Measurements from ENCODE around the gene CELF2. TPM values are rescaled to one million over a fixed set of nuclear protein-coding genes. Genes with fewer than 3 reads are reported as not detected.

CELF2 gene
- total RNA-seq, 1 donor from 2014 or later: 89.2 TPM

- Mint-ChIP-seq H3K27me3 (no peaks in the 10 kb centered on the region), H3K4me1 (peaks cover 9% of the 10 kb centered on the region), H3K27ac (no peak overlapping the region), H3K9me3 (no peaks in the 10 kb centered on the region), H3K4me3 (no peak overlapping the region), H3K36me3 (ENCODE audit: low read depth) (no peaks in the 10 kb centered on the region)
- ChIA-PET POLR2A (interaction anchor here (0.6 to 2.2 kb wide), 2 partner anchors 129 to 156 kb away, joined by 3 to 6 read pairs; no protein-coding TSS in a partner anchor), CTCF (interaction anchor here (0.9 to 3.9 kb wide), 9 partner anchors 13 to 353 kb away, joined by 3 to 53 read pairs (median 5); no protein-coding TSS in a partner anchor)
- ATAC-seq (ENCODE audit: low read depth) (no peak), DNase-seq (no peak)
- TF ChIP-seq, protein P1, sequence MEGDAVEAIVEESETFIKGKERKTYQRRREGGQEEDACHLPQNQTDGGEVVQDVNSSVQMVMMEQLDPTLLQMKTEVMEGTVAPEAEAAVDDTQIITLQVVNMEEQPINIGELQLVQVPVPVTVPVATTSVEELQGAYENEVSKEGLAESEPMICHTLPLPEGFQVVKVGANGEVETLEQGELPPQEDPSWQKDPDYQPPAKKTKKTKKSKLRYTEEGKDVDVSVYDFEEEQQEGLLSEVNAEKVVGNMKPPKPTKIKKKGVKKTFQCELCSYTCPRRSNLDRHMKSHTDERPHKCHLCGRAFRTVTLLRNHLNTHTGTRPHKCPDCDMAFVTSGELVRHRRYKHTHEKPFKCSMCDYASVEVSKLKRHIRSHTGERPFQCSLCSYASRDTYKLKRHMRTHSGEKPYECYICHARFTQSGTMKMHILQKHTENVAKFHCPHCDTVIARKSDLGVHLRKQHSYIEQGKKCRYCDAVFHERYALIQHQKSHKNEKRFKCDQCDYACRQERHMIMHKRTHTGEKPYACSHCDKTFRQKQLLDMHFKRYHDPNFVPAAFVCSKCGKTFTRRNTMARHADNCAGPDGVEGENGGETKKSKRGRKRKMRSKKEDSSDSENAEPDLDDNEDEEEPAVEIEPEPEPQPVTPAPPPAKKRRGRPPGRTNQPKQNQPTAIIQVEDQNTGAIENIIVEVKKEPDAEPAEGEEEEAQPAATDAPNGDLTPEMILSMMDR (IDR thresholded peaks at IDR 0.05): no peak
- intact Hi-C loops (cut with micrococcal nuclease): loop anchor here (5.0 kb wide), 1 partner anchor 33 kb away; no protein-coding TSS in a partner anchor
Measured at GRCh38 chr10:11114269-11114668, 96.6 kb downstream of the CELF2 start.

GRCh38 chr10:11115337-11115736 is 97.7 kb downstream of the CELF2 start:
- Mint-ChIP-seq H3K27me3 (no peaks in the 10 kb centered on the region), H3K27ac (no peak overlapping the region), H3K36me3 (ENCODE audit: low read depth) (no peaks in the 10 kb centered on the region), H3K4me1 (peaks cover 9% of the 10 kb centered on the region), H3K9me3 (no peaks in the 10 kb centered on the region), H3K4me3 (no peak overlapping the region)
- TF ChIP-seq, protein P1 (IDR thresholded peaks at IDR 0.05): no peak
- no peak for DNase-seq
- ChIA-PET POLR2A (interaction anchor here (2.2 kb wide), 1 partner anchor 155 kb away, joined by 6 read pairs; no protein-coding TSS in a partner anchor), CTCF (interaction anchor here (1.0 kb wide), 1 partner anchor 155 kb away, joined by 3 read pairs; no protein-coding TSS in a partner anchor)
- intact Hi-C loops (cut with micrococcal nuclease): no loop called here
- ATAC-seq (ENCODE audit: low read depth): no peak

- intact Hi-C loops (cut with micrococcal nuclease): no loop called here
- peaks cover 9% of the 10 kb centered on the region for H3K4me1 Mint-ChIP-seq
- ATAC-seq (ENCODE audit: low read depth) (no peak), DNase-seq (no peak)
- CTCF ChIA-PET: interaction anchor here (1.1 kb wide), 1 partner anchor 49 kb away, joined by 4 read pairs; no protein-coding TSS in a partner anchor
- no peaks in the 10 kb centered on the region for H3K27me3 Mint-ChIP-seq
- POLR2A ChIA-PET: no interaction called here
- no peak overlapping the region for H3K4me3 Mint-ChIP-seq
- no peak overlapping the region for H3K27ac Mint-ChIP-seq
- no peaks in the 10 kb centered on the region for H3K36me3 Mint-ChIP-seq (ENCODE audit: low read depth)
- TF ChIP-seq, protein P1 (IDR thresholded peaks at IDR 0.05): no peak
- H3K9me3 Mint-ChIP-seq: no peaks in the 10 kb centered on the region
Measured at GRCh38 chr10:11116361-11116760, 98.7 kb downstream of the CELF2 start.

DNA sequence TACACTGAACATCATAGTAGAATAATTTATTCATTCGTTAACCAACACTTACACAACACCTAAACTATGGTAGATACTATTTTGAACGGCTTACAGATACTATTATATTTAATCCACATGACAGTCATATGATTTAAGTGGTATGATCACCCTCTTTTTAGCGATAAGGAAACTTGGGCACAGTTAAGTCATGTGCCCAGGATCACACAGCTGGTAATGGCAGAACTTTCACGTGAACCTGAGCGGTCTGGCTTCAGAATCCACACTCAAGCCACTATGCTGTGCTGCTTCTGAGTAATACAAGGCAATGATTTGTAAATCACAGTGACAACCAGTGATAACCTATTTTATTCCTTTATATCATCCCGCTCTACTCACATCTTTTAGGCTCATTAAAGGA is 99.1 kb downstream of the CELF2 start:
- Mint-ChIP-seq H3K9me3 (no peaks in the 10 kb centered on the region), H3K4me1 (peaks cover 9% of the 10 kb centered on the region), H3K4me3 (no peak overlapping the region), H3K27me3 (no peaks in the 10 kb centered on the region), H3K36me3 (ENCODE audit: low read depth) (no peaks in the 10 kb centered on the region), H3K27ac (no peak overlapping the region)
- ChIA-PET POLR2A (no interaction called here), CTCF (interaction anchor here (1.1 kb wide), 1 partner anchor 49 kb away, joined by 4 read pairs; no protein-coding TSS in a partner anchor)
- DNase-seq (no peak), ATAC-seq (ENCODE audit: low read depth) (no peak)
- intact Hi-C loops (cut with micrococcal nuclease): no loop called here
- TF ChIP-seq, protein P1 (IDR thresholded peaks at IDR 0.05): no peak

DNA sequence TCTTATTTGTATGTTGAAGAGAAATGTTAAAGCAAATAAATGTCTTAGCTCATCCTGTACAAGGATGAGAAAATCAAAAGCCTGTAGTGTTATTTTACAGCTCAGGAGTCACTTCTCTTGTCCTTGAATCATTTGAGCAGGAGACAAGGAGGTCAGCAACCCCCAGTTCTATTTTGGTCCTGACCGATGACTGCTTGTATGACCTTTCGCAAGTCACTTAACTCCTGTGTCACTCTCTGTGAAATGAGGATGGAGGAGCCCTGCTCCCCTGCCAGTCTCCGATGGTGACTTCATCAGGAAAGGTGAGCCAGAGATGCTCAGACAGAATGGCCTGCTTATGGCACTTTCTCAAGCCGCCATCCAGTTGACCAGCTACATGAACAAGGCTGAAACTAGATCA is 101.0 kb downstream of the CELF2 start:
- Mint-ChIP-seq H3K27ac (no peak overlapping the region), H3K4me3 (no peak overlapping the region), H3K36me3 (ENCODE audit: low read depth) (no peaks in the 10 kb centered on the region), H3K27me3 (no peaks in the 10 kb centered on the region), H3K9me3 (peaks cover 3% of the 10 kb centered on the region), H3K4me1 (peaks cover under 1% of the 10 kb centered on the region)
- DNase-seq (no peak), ATAC-seq (ENCODE audit: low read depth) (no peak)
- ChIA-PET POLR2A (interaction anchor here (0.6 kb wide), 1 partner anchor 46 kb away, joined by 11 read pairs; no protein-coding TSS in a partner anchor), CTCF (no interaction called here)
- intact Hi-C loops (cut with micrococcal nuclease): no loop called here
- TF ChIP-seq, protein P1 (IDR thresholded peaks at IDR 0.05): no peak
